GM21825 (cell line): ENCODE data around the gene TOP2B.

Source experiments
- ATAC-seq: cut with Tn5 transposase; IDR thresholded peaks from one replicate; pipeline ENCODE4 v1.9.1; 2021; ENCODE audit warnings: mild to moderate bottlenecking, moderate library complexity; ENCODE audit not compliant: unreplicated experiment

The TOP2B gene

GRCh38 chr3:25566358-25566920 lies 98.3 kb downstream of the TOP2B start:
- ATAC-seq, result no peak

GRCh38 chr3:25565807-25566206 lies 98.9 kb downstream of the TOP2B start:
- no peak for ATAC-seq

- ATAC-seq, result no peak
These were observed 100.6 kb downstream of the TOP2B start for GRCh38 chr3:25564075-25564474.

DNA sequence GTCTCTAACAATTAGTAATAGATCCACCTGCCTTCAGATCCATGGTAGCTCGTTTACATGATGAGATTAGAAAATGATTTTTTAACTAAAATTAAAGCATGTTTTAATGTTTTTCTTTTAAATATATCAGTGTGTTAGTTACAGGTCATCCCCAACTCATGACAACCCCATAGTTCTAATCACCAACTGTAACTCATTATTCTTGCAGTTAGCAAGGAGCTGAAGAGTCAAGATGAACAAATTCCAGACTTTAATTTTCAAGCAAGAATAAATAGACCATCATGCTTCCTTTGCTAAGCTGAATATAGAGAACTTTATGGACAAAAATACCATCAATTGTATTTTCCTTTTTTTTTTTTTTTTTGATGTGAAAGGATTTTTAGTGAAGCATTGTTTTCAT lies 101.1 kb downstream of the TOP2B start:
- ATAC-seq, result no peak

DNA sequence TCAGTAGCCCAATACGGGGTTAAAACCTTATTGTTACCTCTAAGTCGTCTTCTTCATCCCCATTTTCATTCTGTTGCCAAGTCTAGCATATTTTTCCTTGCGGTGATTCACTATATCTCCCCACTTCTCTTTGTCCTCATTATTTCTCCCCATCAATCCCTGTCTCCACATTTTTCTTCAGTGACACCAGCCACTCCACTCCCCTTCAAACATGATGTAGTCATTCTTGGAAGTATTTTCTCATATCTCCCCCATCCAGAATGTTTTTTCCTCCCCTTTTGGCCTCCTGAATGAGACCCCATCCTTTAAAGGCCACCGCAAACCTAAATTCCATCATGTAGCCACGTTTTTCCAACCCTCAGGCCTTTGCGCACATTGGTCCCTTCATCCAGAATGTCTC lies 105.9 kb downstream of the TOP2B start:
- no peak for ATAC-seq

DNA sequence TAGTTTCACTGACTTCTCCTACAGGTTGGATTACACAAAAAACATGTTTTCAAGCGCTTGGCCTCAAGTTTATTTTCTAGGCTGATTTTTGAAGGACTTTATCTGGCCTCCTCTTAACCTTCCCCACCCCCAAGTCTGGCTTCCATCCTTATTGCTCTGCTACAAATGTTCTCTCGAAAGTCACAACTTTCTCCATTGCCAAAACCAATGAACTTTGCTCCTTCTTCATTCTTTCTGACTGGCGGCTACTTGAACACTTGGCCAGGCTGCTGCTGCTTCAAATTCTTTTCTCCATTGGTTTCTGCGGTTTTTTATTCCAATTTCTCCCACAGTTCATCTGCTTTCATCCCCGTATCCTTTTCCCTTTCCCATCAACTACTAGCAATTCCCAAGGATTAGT lies 106.6 kb downstream of the TOP2B start:
- ATAC-seq, result no peak

GRCh38 chr3:25557694-25558093 lies 107.0 kb downstream of the TOP2B start:
- no peak for ATAC-seq

DNA sequence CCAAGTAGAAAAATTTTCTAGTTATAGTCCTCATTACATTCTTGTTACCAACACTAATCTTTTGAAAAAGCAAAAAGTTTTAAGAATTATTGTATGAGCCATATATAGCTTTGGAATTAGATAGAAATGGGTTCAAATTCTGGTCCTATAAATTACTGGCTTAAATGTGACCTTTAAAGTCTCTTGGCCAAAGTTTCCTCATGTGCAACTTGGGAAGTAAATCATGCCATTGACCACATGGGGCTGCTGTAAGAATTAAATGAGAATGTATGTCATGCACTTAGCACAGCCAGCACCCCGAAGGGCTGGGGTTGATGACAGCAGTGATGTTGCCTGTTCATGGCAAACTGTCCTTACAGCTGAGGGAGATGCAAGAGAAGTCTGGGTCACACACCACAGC lies 108.3 kb downstream of the TOP2B start:
- no peak for ATAC-seq

DNA sequence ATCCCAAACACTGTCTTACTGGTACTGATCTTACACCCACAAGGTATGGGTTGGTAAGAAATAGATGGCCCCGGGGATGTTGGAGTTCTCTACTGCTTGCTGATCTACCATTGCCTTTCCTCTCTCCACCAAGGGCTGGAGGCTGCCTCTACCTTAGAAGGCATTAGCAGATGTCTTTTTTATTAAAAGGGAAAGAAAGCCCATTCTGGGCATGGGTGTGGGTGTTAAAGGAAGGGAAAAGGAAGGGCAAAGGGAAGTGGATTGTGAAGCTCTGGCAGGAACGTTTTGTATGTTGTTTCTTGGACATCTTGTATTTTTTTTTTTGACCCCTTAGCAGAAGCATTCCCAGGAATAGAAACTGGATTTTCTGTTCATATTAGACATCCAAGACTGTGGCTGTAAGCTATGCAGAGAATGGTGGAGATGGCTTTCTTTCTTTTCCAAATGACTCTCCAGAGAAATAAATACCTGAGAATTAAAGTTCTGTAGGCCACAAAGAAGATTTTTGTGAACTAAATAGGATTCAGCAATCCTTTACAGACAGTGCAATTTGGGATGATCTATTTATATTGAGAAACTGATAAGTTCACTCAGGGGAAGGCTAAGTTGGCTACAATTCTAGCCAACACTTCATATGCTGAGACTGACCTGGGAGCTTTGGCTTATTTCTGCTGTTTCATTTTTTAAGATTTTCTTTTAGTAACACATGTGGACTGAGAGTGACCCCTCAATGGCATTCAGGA lies 108.8 kb downstream of the TOP2B start:
- no peak for ATAC-seq

GRCh38 chr3:25554376-25554775 lies 110.3 kb downstream of the TOP2B start:
- ATAC-seq, result no peak

GRCh38 chr3:25552251-25552650 lies 112.5 kb downstream of the TOP2B start:
- ATAC-seq, result no peak

DNA sequence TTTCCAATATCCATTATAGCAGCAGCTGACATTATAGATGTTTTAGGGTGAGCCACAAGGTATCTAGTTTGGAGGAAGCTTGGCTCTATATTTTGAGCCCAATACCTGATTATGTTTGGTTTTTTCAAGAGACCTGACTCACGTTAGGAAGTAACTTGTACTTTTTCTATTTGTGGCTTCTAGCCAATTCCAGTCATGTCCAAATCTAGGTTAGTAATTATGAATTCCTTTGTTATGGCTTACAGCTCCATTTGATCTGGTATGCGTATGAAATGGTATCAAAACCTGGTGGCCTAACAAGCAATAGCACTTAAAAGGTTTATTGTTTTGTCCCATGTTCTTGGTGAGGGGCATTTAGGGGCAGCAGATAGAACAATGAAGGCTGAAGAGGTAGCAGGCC lies 115.9 kb downstream of the TOP2B start:
- no peak for ATAC-seq

DNA sequence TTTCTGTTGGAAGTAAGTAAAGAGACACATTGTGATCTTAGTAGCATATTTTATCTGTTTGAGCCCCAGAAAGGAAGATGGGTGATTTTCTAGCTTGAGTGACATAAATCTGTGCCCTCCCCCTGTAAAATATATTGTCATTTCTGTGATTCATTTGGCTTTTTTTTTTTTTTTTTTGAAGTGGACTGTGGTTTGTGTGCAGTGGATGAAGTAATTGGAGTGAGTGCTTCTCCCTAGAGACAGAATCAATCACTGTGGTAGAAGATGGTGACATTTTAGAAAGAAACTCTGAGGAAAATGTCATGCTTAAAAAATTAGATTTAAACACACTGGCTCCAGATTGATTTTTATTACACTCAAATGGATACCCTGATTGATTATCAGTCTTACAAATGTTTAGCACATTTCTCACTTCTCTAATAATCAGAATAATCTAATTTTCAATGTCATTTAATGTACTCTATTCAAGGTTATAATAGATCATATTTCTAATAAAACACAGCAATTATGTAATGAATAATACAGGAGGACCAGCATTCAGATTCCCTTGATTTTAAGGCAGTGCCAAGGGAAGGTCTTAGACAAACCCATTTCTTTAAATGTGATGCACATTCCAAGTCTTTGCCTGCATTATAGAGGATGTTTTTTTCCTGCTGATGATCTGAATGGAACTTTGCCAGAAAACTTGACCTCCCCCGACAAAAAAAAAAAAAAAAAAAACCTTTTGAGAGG lies 116.6 kb downstream of the TOP2B start:
- ATAC-seq, result no peak
